Measurements from ENCODE around the gene QSOX1. TPM values are rescaled to one million over a fixed set of nuclear protein-coding genes. Genes with fewer than 3 reads are reported as not detected.
A peak's percentile ranks its signal among the peaks of the same experiment; 100 is the strongest.

QSOX1 gene
- total and polyA plus RNA-seq, 7 experiments from 2014 or later, result 9.3 to 55.6 (median 23.6) TPM

GRCh38 chr1:180154003-180154324 is 705 bp upstream of the QSOX1 start:
- H3K36me3 ChIP-seq (ENCODE audit: control insufficient read depth in 2 of 3, insufficient read depth in 3 of 3, low read length in 3 of 3), result peaks cover 0 to 3% (median 0%) of the 10 kb centered on the region in 3 experiments
- ChIA-PET CTCF (interaction anchor here (0.7 kb wide), 1 partner anchor 344 kb away, joined by 3 read pairs; no protein-coding TSS in a partner anchor), POLR2A (interaction anchor here (1.0 to 2.6 kb wide), 5 partner anchors 9 to 445 kb away, joined by 3 to 13 read pairs (median 3); partner anchors contain the start of gene TOR1AIP1)
- H3K9me3 ChIP-seq (ENCODE audit: control insufficient read depth in 2 of 3, low read length in 3 of 3), result no peaks in the 10 kb centered on the region
- ATAC-seq (no peak), DNase-seq (peak in 1 of 9 donors; percentile 24)
- Mint-ChIP-seq H3K9me3 (peaks cover 0 to 2% (median 0%) of the 10 kb centered on the region in 11 donors), H3K27me3 (no peaks in the 10 kb centered on the region), H3K4me1 (peaks cover 22 to 40% (median 33%) of the 10 kb centered on the region in 7 donors), H3K36me3 (peaks cover 0 to 5% (median 0%) of the 10 kb centered on the region in 5 donors), H3K27ac (peak overlapping the region; percentile 52 to 86 (median 78)), H3K4me3 (peak overlapping the region; percentile 80 to 99 (median 90))
- H3K27ac ChIP-seq (ENCODE audit: low read depth, low read length), result peak overlapping the region; percentile 78
- H3K4me1 ChIP-seq (ENCODE audit: control insufficient read depth in 2 of 2, insufficient read depth in 2 of 2, low read length in 2 of 2), result peaks cover 7 to 20% of the 10 kb centered on the region in 2 donors
- intact Hi-C loops (cut with micrococcal nuclease), result loop anchor here (1.0 to 10.0 kb wide), 12 partner anchors 73 to 1871 kb away; partner anchors contain the start of genes AXDND1 (in 2 of the 2), FAM20B (in 2 of the 2), XPR1 (in 2 of the 2) and CEP350 (in 1 of the 2)
- peak overlapping the region; percentile 94 for H3K4me3 ChIP-seq (ENCODE audit: low read length)
- no peaks in the 10 kb centered on the region for H3K27me3 ChIP-seq (ENCODE audit: control insufficient read depth in 2 of 2, insufficient read depth in 2 of 2, low read length in 2 of 2)

- Histone ChIP-seq H3K27ac (ENCODE audit: low read depth, low read length) (peak overlapping the region; percentile 72), H3K27me3 (ENCODE audit: control insufficient read depth in 2 of 2, insufficient read depth in 2 of 2, low read length in 2 of 2) (no peaks in the 10 kb centered on the region), H3K4me3 (ENCODE audit: low read length) (peak overlapping the region; percentile 72), H3K9me3 (ENCODE audit: control insufficient read depth in 2 of 3, low read length in 3 of 3) (no peaks in the 10 kb centered on the region), H3K36me3 (ENCODE audit: control insufficient read depth in 2 of 3, insufficient read depth in 3 of 3, low read length in 3 of 3) (peaks cover 0 to 3% (median 0%) of the 10 kb centered on the region in 3 experiments), H3K4me1 (ENCODE audit: control insufficient read depth in 2 of 2, insufficient read depth in 2 of 2, low read length in 2 of 2) (peaks cover 7 to 20% of the 10 kb centered on the region in 2 donors)
- Mint-ChIP-seq H3K27ac (peak overlapping the region; percentile 81 to 95 (median 86)), H3K36me3 (peaks cover 0 to 5% (median 0%) of the 10 kb centered on the region in 5 donors), H3K4me3 (peak overlapping the region; percentile 77 to 99 (median 90)), H3K27me3 (no peaks in the 10 kb centered on the region), H3K9me3 (peaks cover 0 to 2% (median 0%) of the 10 kb centered on the region in 11 donors), H3K4me1 (peaks cover 29 to 50% (median 40%) of the 10 kb centered on the region in 7 donors)
- POLR2A ChIA-PET, result interaction anchor here (0.8 to 2.6 kb wide), 7 partner anchors 10 to 348 kb away, joined by 3 to 13 read pairs (median 3); partner anchors contain the start of genes CEP350 and TOR1AIP1
- no peak for ATAC-seq
- intact Hi-C loops (cut with micrococcal nuclease), result loop anchor here (1.0 to 10.0 kb wide), 7 partner anchors 201 to 1870 kb away; partner anchors contain the start of genes AXDND1 (in 2 of the 2), CEP350 (in 1 of the 2), FAM20B (in 1 of the 2) and RALGPS2 (in 1 of the 2)
- CTCF ChIA-PET, result no interaction called here
- peak in 3 of 9 donors; percentile 12 to 58 (median 16) for DNase-seq
Observed at GRCh38 chr1:180155182-180155682, 563 bp downstream of the QSOX1 start.

- Mint-ChIP-seq H3K4me3 (peak overlapping the region; percentile 29 to 99 (median 84)), H3K36me3 (peaks cover 0 to 5% (median 0%) of the 10 kb centered on the region in 5 donors), H3K27ac (peak overlapping the region in 7 of 9 donors; percentile 12 to 91 (median 81)), H3K4me1 (peaks cover 29 to 50% (median 42%) of the 10 kb centered on the region in 7 donors), H3K9me3 (peaks cover 0 to 2% (median 0%) of the 10 kb centered on the region in 11 donors), H3K27me3 (no peaks in the 10 kb centered on the region)
- no peak overlapping the region for H3K27ac ChIP-seq (ENCODE audit: low read depth, low read length)
- peaks cover 7 to 20% of the 10 kb centered on the region in 2 donors for H3K4me1 ChIP-seq (ENCODE audit: control insufficient read depth in 2 of 2, insufficient read depth in 2 of 2, low read length in 2 of 2)
- ATAC-seq (no peak), DNase-seq (no peak)
- ChIA-PET CTCF (no interaction called here), POLR2A (interaction anchor here (1.2 to 2.6 kb wide), 2 partner anchors 202 to 274 kb away, joined by 3 to 13 read pairs; partner anchors contain the start of genes CEP350 and TOR1AIP1)
- H3K27me3 ChIP-seq (ENCODE audit: control insufficient read depth in 2 of 2, insufficient read depth in 2 of 2, low read length in 2 of 2), result no peaks in the 10 kb centered on the region
- H3K9me3 ChIP-seq (ENCODE audit: control insufficient read depth in 2 of 3, low read length in 3 of 3), result no peaks in the 10 kb centered on the region
- no peak overlapping the region for H3K4me3 ChIP-seq (ENCODE audit: low read length)
- intact Hi-C loops (cut with micrococcal nuclease), result loop anchor here (2.0 to 10.0 kb wide), 8 partner anchors 23 to 1869 kb away; partner anchors contain the start of genes AXDND1 (in 2 of the 2), FAM20B (in 1 of the 2), RALGPS2 (in 1 of the 2) and SOAT1 (in 1 of the 2)
- peaks cover 0 to 3% (median 0%) of the 10 kb centered on the region in 3 experiments for H3K36me3 ChIP-seq (ENCODE audit: control insufficient read depth in 2 of 3, insufficient read depth in 3 of 3, low read length in 3 of 3)
Observed at GRCh38 chr1:180156201-180156600, 1.5 kb downstream of the QSOX1 start.

- CTCF ChIA-PET, result no interaction called here
- no peak overlapping the region for H3K4me3 ChIP-seq (ENCODE audit: low read length)
- H3K4me1 Mint-ChIP-seq, result peaks cover 29 to 50% (median 42%) of the 10 kb centered on the region in 7 donors
Observed at GRCh38 chr1:180156631-180157091, 2.0 kb downstream of the QSOX1 start.

GRCh38 chr1:180157108-180157507 is 2.4 kb downstream of the QSOX1 start:
- peak overlapping the region in 2 of 10 donors; percentile 86 to 93 for H3K4me3 Mint-ChIP-seq
- H3K27me3 Mint-ChIP-seq, result no peaks in the 10 kb centered on the region
- H3K27ac Mint-ChIP-seq, result peak overlapping the region in 5 of 9 donors; percentile 1 to 62 (median 10)
- H3K27me3 ChIP-seq (ENCODE audit: control insufficient read depth in 2 of 2, insufficient read depth in 2 of 2, low read length in 2 of 2), result no peaks in the 10 kb centered on the region
- ATAC-seq, result no peak
- H3K4me1 ChIP-seq (ENCODE audit: control insufficient read depth in 2 of 2, insufficient read depth in 2 of 2, low read length in 2 of 2), result peaks cover 7 to 20% of the 10 kb centered on the region in 2 donors
- no peak overlapping the region for H3K4me3 ChIP-seq (ENCODE audit: low read length)
- DNase-seq, result no peak
- CTCF ChIA-PET, result interaction anchor here (1.0 to 1.4 kb wide), 2 partner anchors 11 to 21 kb away, joined by 3 to 5 read pairs; no protein-coding TSS in a partner anchor
- peaks cover 0 to 2% (median 0%) of the 10 kb centered on the region in 11 donors for H3K9me3 Mint-ChIP-seq
- peaks cover 0 to 5% (median 0%) of the 10 kb centered on the region in 5 donors for H3K36me3 Mint-ChIP-seq
- no peak overlapping the region for H3K27ac ChIP-seq (ENCODE audit: low read depth, low read length)
- peaks cover 0 to 3% (median 0%) of the 10 kb centered on the region in 3 experiments for H3K36me3 ChIP-seq (ENCODE audit: control insufficient read depth in 2 of 3, insufficient read depth in 3 of 3, low read length in 3 of 3)
- intact Hi-C loops (cut with micrococcal nuclease), result loop anchor here (2.0 to 10.0 kb wide), 8 partner anchors 22 to 1868 kb away; partner anchors contain the start of genes AXDND1 (in 2 of the 2), FAM20B (in 1 of the 2), RALGPS2 (in 1 of the 2) and SOAT1 (in 1 of the 2)
- no peaks in the 10 kb centered on the region for H3K9me3 ChIP-seq (ENCODE audit: control insufficient read depth in 2 of 3, low read length in 3 of 3)
- POLR2A ChIA-PET, result interaction anchor here (0.7 kb wide), 1 partner anchor 66 kb away, joined by 3 read pairs; no protein-coding TSS in a partner anchor
- H3K4me1 Mint-ChIP-seq, result peaks cover 29 to 50% (median 42%) of the 10 kb centered on the region in 7 donors

More at GRCh38 chr1:180156631-180157091, 2.0 kb downstream of the QSOX1 start:
- no peaks in the 10 kb centered on the region for H3K27me3 Mint-ChIP-seq
- H3K9me3 Mint-ChIP-seq, result peaks cover 0 to 2% (median 0%) of the 10 kb centered on the region in 11 donors
- peak overlapping the region in 8 of 9 donors; percentile 1 to 91 (median 54) for H3K27ac Mint-ChIP-seq
- Histone ChIP-seq H3K9me3 (ENCODE audit: control insufficient read depth in 2 of 3, low read length in 3 of 3) (no peaks in the 10 kb centered on the region), H3K27ac (ENCODE audit: low read depth, low read length) (no peak overlapping the region), H3K36me3 (ENCODE audit: control insufficient read depth in 2 of 3, insufficient read depth in 3 of 3, low read length in 3 of 3) (peaks cover 0 to 3% (median 0%) of the 10 kb centered on the region in 3 experiments), H3K27me3 (ENCODE audit: control insufficient read depth in 2 of 2, insufficient read depth in 2 of 2, low read length in 2 of 2) (no peaks in the 10 kb centered on the region), H3K4me1 (ENCODE audit: control insufficient read depth in 2 of 2, insufficient read depth in 2 of 2, low read length in 2 of 2) (peaks cover 7 to 20% of the 10 kb centered on the region in 2 donors)
- intact Hi-C loops (cut with micrococcal nuclease), result loop anchor here (2.0 to 10.0 kb wide), 8 partner anchors 22 to 1868 kb away; partner anchors contain the start of genes AXDND1 (in 2 of the 2), FAM20B (in 1 of the 2), RALGPS2 (in 1 of the 2) and SOAT1 (in 1 of the 2)
- peak overlapping the region in 7 of 10 donors; percentile 45 to 99 (median 86) for H3K4me3 Mint-ChIP-seq
- ATAC-seq (no peak), DNase-seq (no peak)
- POLR2A ChIA-PET, result no interaction called here
- peaks cover 0 to 5% (median 0%) of the 10 kb centered on the region in 5 donors for H3K36me3 Mint-ChIP-seq

Data from naive thymus-derived CD4-positive, alpha-beta T cell (primary cell).